HTR-8/SVneo (cell line): ENCODE data around the gene TTC33.

Experiments used
- DNase-seq: peaks from one replicate; pipeline ENCODE4 v3.0.0; 2011; ENCODE audit warnings: low spot score, mixed read lengths; ENCODE audit not compliant: insufficient read length
- FAIRE-seq: peaks from 2 replicates; lab custom pipeline; 2011; peaks lifted over from hg19 to GRCh38; lab: Jason Lieb, UNC

TTC33 gene

DNA sequence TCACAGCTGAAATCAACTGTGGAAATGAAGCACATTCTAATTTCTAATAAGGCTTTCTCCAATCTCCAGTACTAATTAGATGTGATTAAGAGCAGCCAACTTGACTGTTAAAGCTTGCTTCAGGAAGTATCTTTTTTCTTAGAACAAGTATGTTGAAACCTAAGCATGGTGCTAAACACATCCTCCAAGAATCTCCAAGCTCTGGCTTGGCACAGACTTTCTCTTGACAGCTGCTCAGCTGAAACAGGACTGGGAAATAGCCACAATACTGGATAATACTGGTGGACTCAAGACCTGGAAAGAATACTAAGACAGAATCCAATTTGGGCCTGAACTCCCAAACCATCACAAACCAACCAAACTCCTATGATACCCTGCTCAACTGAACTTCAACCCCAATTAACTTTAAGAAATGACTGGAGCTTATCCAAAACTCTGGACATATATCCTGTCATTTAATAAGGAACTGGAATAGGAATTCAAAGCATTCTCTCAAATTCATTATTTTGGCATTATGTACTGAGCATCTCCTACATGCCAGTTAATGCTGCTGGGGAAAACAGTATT, 26.2 kb upstream of the TTC33 start:
- no peak for DNase-seq

DNA sequence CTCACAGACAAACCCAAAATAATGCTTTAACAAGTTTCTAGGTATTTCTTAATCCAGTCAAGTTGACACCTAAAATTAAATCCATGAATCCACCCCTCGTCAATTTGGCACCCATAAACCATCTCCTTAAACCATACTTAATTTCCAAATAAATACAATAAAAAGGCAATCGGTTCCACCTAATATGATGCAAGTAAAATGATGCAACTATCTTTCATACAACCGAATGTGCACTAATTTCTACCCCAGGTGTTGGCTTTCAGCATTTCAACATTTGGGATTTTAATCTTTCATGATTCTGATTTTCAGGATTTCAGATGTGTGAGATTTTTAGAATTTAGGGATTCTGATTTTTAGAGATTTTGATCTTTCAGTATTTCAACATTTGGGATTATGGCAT, 25.1 kb upstream of the TTC33 start:
- DNase-seq: no peak
- FAIRE-seq: no peak

More for the DNA sequence above, 26.2 kb upstream of the TTC33 start:
- FAIRE-seq: no peak

DNA sequence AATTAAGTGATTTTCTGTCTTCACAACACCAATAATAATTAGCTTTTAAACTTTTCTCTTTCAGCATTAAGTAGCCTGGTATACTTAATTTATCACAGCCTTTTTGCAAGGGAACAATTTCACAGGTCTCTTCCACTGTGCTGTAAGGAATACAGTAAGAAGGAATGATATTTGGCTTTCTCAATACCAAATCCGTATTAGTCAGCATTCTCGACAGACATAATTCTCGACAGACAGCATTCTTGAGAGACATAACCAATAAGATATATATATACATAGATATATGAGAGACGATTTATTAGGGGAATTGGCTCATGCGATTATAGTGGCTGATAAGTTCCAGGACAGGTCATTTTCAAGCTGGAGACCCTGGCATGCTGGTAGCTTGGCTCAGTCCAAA, 24.4 kb upstream of the TTC33 start:
- DNase-seq (no peak), FAIRE-seq (no peak)

DNA sequence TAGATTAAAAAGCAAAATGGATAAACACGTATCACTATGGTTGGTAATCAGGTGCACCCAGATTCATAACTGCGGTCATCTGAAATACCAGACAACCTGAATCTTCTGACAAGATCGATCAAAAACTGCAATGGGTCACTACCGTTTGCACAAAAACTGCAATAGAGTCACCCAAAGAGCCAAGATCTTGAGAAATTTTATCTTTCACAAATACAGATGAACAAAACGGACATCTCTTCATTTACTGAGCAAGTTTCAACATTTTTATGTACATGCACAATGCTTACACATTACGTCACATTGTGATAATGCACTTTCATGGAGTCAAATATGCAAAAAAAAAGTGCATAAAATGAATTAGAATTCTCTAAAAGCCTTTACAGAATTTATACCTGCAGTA, 23.8 kb upstream of the TTC33 start:
- FAIRE-seq: no peak

DNA sequence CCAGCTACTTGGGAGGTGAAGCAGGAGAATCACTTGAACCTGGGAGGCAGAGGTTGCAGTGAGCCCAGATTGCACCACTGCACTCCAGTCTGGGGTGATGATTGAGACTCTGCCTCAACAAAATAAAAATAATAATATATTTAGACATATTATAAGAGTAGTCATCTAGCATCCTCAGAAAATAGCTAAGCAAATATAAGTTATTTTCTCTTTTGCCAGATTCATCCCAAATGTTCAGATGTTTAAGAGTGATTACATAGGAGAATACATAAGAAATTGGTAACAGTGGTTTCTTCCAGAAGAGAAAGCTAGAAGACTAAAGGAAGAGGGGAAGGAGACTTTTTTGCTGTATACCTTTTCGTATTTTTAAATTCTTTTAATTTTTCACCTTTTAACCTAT, 22.4 kb upstream of the TTC33 start:
- no peak for FAIRE-seq
- no peak for DNase-seq

More for the DNA sequence above, 23.8 kb upstream of the TTC33 start:
- no peak for DNase-seq

DNA sequence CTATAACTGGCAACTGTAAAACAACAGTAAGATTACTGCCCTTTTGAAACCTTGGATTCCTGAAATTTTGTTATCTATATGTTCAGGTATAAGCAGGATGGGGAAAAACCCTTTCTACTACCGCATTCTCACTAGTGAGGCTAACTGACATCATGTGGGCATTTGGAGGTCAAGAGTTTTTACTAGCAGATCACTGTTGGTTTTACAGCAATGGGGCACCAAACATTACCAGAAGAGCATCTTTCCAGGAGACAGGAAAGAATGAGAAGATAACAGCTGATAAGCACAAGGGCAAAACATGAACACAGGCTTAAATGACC, 20.9 kb upstream of the TTC33 start:
- no peak for DNase-seq
- no peak for FAIRE-seq

DNA sequence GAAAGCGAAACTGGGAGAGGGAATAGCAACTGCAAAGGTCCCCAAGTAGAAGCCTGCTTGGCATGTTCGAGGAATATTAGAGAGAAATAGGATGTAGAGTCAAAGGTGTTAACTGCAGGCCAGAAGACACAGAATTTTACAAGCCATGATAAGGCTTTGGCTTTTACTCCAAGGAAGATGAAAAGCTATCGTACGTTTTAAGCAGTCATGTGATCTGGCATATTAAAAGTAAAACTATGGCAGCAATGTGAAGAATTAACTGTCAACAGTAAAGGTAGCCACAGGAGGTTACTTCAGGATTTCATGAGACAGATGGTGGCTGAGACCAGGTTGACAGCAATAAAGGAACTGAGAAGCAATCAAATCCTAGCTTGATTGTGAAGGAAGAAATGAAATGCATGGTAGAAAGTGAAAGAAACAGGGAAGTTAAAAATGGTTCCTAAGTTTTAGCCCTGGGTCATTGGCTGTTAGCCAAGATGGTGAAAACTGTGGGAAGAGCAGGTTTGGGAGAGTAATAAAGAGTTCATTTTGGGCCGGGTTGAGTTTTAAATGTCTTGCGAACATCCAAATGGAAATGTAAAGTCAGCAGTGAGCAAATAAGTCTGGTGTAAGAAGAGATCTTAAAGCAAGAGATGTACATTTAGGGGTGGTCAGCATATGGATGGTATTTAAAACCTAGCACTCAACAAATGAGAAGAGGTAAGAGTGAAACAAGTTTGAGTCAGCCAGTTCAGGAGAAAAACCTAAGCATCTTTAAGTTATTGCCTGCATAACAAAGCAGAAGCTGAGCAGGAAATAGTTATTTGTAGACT, 20.3 kb upstream of the TTC33 start:
- FAIRE-seq (no peak), DNase-seq (no peak)

DNA sequence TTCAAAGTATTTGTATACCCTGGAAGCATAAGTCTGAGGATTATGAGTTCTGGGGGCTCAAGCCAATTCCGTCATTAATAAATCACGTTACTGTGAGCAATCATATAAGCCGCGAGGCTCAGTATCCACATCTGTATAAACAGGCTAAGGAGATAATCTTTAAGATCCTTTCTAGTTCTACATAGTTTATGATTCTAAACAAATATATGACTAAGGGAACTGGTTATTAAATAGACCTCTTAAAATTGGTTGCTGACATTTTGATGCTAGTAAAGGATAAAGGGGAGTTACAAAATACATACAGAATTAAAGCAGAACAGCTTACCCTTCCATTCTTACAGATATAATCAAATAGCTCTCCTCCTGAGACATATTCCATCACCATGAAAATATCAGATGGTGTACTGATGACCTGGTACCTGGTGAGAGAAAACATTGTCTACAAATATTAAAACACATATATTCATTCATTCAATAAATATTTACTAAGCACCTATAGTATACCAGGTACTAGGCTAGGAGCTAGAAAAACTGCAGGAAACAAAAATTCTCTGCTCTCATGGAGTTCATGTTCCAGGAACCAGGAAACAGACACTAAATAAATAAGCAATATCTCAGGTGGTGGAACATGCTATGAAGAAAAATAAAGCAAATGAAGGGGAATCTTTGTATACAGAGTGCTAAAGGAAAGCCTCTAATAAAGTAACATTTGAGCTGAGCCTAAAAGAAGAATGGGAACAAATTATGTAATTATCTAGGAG, 19.5 kb upstream of the TTC33 start:
- FAIRE-seq (no peak), DNase-seq (no peak)

DNA sequence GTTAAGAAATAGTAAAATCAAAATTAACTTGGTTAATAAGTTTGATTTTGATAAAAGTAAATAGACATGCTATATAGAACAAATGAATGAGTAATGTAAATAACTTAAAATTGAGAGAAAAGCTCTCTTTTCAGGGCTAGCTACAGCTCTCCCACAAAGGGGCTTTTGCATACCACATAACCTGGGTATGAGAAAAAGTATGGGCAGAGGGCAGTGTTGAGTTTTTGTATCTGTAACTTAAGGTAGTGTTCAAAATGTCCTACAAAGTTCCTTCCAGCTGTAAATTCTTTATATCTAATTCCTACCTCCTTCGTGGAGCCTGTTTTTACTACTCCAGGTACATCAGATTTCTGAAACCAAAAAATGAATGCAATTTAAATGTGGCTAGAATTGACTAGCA, 18.9 kb upstream of the TTC33 start:
- DNase-seq (no peak), FAIRE-seq (no peak)

DNA sequence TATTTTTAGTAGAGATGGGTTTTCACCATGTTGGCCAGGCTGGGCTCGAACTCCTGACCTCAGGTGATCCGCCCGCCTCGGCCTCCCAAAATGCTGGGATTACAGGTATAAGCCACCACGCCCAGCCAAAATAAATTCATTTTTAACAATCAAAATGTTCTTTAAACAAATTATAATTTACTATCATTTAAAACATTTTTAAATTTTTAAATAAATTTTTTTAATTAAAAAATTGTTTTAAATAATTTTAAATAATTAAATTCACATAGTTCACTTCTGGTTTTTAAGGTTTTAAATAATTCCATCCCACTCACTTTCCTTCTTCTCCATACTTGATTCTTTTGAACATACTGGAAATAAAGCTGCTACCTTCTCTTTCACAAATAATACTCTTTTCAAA, 15.0 kb upstream of the TTC33 start:
- no peak for FAIRE-seq

DNA sequence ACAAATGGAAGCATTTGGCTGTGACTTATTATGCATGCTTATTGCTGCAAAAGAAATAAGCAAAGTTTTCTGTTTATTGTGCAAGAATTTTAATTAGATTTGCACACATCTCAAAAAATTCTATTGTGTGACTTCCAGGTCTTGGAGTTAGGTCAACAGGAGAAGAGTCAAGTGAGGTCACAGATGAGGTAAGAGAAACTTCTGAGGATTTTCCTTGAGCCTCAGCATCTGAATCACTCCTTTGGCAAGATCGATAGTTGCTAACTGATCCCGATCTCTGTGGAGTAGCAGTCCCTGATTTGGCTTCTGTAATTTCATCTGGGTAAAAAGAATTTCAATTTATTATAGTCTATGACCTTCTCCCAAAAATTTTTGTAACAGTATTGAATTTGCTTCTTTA, 6.9 kb upstream of the TTC33 start:
- no peak for DNase-seq
- no peak for FAIRE-seq

More for the DNA sequence above, 15.0 kb upstream of the TTC33 start:
- no peak for DNase-seq

DNA sequence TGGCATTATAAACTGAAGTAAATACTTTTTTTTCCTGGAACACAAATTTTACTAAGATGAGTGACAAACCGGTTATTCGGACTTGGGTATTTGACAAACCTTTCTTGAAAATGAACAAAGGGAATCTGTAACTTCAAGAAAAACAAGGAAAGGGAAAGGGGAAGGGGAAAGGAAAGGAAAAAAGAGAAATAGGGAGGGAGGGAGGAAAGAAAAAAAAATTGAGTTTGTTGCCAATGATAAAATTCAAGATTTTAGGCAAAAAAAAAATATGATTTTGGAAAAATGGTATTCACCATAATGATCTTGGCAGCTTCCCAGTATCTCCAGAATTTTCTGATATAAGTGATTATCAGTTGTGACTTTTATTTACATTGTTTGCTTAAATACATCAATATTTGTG, 1.6 kb upstream of the TTC33 start:
- FAIRE-seq (no peak), DNase-seq (no peak)

DNA sequence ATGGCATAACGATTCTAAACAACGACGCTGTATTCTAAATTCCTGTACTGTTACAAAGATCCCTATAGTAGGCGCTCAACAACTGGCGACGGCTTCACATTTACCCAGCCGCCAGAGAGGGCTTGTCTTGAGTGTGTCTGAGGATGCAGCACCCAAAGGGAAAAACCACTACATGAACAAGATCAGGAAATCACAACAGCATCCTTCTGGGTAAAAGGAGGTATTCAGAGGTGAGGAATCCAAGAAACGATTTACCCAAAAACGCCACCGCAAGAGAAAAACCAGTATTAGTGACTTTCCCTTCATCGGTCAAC, 711 bp downstream of the TTC33 start:
- FAIRE-seq: no peak

DNA sequence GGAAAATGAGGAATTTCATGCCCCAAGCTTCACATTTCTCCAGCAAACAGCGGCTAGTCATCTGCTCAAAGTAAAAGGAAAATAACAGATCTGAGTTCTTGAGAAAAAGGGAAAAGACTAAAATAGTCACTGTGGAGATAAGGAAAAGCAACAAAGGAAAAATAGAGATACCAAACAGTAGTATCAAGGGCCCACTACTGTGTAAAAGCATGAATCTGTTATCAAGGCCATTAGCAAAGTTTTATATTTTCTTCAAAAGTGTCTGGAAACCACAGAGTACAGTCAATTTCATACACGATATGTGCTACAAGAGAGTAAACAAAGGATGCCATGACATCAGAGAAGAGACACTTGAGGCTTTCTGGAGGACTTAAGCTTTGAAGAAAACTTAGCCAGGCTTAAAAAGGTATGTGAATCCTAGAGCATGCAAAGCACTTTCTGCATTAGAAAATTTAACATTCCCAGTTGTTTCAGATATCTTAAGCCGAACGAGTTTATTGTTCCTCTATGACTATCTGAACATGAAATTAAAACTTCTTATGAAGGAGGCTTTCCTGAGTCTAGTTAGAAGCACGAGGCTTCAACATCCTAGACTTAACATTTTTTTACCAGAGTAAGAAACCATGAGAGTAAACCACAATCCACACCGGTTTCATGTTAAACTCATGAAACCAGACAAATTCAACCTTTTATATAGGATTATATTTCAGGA, 1.2 kb downstream of the TTC33 start:
- peak; percentile 33 for DNase-seq
- no peak for FAIRE-seq

More for the DNA sequence above, 711 bp downstream of the TTC33 start:
- DNase-seq: peak; percentile 91

DNA sequence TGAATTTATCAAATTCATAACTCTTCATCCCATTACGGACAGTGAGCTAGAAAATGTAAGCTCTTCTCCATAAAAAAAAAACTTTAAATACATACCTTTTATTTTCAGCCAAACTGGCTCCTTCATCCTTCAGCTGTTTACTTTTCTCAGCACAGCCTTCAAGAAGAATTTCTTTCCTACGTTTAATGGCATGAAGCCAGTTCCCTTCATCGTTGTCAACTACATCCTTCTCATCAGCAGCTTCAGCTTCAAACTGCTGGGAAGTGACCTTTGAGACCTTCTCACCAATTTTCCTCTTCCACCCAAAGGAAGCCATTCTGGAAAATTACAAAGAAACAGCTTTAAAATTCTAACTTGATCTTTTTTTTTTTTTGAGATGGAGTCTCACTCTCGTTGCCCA, 9.1 kb downstream of the TTC33 start:
- FAIRE-seq (peak; percentile 51), DNase-seq (no peak)

DNA sequence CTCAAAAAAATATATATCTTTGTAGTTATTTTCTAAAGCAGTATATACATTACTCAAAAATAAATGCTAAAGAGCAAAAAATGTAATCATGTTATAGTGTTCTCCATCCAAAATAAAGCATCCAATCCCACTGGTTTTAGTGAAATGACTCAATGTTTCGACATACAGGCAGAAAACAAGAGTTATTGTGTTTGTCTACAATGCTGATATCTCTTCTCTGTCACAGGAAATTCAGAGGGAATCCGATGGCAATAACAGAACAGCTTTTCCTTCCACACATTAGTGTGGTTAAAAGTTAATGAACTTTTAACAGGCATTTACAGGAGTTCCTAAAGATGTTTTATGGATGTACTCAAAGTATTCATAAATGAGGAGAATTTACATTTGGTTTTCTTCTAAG, 12.0 kb downstream of the TTC33 start:
- no peak for DNase-seq
- peak; percentile 26 for FAIRE-seq

DNA sequence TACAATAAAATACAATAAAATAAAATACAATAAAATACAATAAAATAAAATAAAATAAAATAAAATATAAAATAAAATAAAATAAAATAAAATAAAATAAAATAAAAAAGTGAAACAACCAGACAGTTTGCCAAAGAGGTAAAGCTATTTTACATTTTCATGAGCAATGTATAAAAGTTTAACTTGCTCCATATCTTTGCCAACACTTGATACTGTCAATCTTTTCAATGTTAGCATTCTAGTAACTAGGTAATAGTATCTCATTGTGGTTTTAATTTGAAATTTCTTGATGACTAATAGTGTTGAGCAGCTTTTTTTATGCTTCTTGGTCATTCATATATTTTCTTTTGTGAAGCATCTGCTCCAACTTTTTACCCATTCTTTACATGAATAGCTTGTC, 17.3 kb downstream of the TTC33 start:
- FAIRE-seq (no peak), DNase-seq (no peak)

DNA sequence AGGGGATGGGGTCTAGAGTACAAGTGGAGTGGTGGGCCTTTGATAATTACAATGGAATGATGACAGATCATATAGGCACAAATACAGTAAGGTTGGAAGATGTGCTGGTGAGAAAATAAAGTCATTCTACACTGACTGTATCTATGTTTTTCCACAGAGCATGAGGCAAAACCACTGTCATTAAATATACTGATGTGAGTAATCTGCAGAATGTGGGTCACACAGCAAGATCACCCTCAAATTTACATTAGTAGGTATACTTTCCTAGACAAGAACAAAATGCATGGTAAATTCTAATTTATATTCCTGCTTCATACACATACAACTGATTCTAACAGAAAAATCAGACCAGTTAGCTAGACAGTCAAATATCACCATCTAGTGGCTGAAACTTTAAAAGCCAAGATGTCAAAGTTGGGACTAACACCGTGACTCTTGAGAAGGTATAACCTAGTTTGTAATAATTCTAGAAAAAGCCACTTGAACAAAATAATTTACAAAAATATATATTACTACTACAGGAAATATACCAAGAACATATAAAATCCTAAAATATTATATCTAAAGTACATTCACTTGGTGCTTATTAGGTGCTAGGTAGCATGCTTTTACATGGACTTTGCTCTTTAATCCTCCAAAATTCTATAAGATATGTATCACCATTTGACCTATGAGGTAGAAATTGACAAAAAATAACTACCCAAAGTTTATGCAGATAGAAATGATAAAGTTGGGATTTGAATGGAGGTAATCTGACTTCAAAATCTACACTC, 19.5 kb downstream of the TTC33 start:
- DNase-seq (peak; percentile 72), FAIRE-seq (no peak)

DNA sequence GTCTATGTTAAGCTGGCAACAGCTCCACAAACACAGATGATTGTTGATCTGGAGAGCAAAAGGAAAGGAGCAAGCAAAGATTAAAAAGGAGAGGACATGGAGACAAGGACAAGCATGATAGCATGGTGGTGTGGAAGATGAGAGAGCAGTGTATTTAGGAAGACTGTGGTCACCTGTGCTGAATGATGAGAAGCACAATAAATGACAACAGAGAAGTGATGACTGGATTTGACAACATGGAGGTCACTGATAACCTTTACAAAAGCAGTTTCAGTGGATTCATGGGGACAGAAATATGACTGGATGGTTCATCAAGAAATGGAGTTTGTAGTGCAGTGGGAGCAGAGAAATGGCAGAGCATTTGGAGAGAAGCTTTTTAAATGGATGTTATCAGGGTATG, 20.2 kb downstream of the TTC33 start:
- peak; percentile 38 for FAIRE-seq
- no peak for DNase-seq

DNA sequence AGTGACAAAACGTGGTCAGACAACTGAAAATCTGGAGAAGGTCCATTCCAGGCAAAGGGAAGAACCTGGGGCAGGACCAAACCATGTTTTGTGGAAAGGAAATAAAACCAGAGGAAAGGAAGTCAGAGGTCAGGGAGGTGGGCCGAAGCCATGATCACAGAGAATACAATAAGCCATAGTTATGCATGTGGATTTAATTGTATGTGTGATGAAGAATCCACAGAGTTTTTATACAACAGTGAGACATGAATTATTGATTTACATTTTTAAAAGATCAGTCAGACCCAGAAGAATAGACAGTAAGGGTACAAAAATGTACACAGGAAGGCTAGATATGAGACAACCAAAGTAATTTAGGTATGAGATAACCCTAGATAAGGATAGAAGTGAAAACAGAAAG, 20.8 kb downstream of the TTC33 start:
- no peak for DNase-seq
- FAIRE-seq: no peak
